Effector memory CD4-positive, alpha-beta T cell (primary cell): ENCODE measurements around the gene TBC1D25.
"Not testable (repeated sequence)": the region's sequence is repeated elsewhere in the genome, so short reads cannot be mapped to it uniquely, and the experiment has no call there.

Source experiments
- DNase-seq, 3 donors: peaks; one replicate each; pipeline ENCODE4 v3.0.0-alpha.2; 2020
- H3K27ac ChIP-seq: 2 replicates; pipeline ENCODE4 v1.7.0; 2013; ENCODE audit warnings: mild to moderate bottlenecking, low read length, moderate library complexity; ENCODE audit not compliant: insufficient read depth, poor library complexity, severe bottlenecking
- H3K27me3 ChIP-seq: replicated peaks from 2 replicates; pipeline ENCODE4 v1.7.0; 2013; ENCODE audit warnings: mild to moderate bottlenecking, low read length; ENCODE audit not compliant: insufficient read depth, control insufficient read depth, poor library complexity, severe bottlenecking
- H3K36me3 ChIP-seq: 2 replicates; pipeline ENCODE4 v1.7.0; 2013; ENCODE audit warnings: mild to moderate bottlenecking, low read length, moderate library complexity; ENCODE audit not compliant: control insufficient read depth, insufficient read depth
- H3K4me1 ChIP-seq: 2 replicates; pipeline ENCODE4 v1.7.0; 2013; ENCODE audit warnings: low read length, mild to moderate bottlenecking; ENCODE audit not compliant: control insufficient read depth, insufficient read depth, poor library complexity, severe bottlenecking
- H3K4me3 ChIP-seq: 2 replicates; pipeline ENCODE4 v1.7.0; 2013; ENCODE audit warnings: low read length, low read depth, mild to moderate bottlenecking; ENCODE audit not compliant: insufficient read depth, poor library complexity, severe bottlenecking
- H3K9me3 ChIP-seq: 2 replicates; pipeline ENCODE4 v1.7.0; 2013; ENCODE audit warnings: mild to moderate bottlenecking, low read length, moderate library complexity; ENCODE audit not compliant: control insufficient read depth

Gene TBC1D25

DNA sequence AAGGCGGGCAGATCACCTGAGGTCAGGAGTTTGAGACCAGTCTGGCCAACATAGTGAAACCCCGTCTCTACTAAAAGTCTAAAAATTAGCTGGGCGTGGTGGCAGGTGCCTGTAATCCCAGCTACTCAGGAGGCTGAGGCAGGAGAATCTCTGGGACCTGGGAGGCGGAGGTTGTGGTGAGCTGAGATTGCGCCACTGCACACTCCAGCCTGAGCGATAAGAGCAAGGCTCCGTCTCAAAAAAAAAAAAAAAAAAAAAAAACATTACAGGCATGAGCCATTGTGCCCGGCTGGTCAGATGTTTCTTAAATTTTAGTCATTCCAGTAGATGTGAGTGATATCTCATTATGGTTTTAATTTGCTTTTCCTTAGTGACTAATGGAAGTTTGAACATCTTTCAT lies 13.7 kb upstream of the TBC1D25 start:
- not testable (repeated sequence) for H3K27ac ChIP-seq, H3K4me1 ChIP-seq, DNase-seq, H3K4me3 ChIP-seq, H3K9me3 ChIP-seq, H3K27me3 ChIP-seq
- peaks cover 18% of the 10 kb centered on the region for H3K36me3 ChIP-seq

GRCh38 chrX:48530736-48531135 lies 8.8 kb upstream of the TBC1D25 start:
- Histone ChIP-seq H3K27ac (no peak overlapping the region), H3K4me3 (no peak overlapping the region), H3K36me3 (peaks cover 18% of the 10 kb centered on the region), H3K9me3 (no peaks in the 10 kb centered on the region), H3K27me3 (no peaks in the 10 kb centered on the region), H3K4me1 (peaks cover 5% of the 10 kb centered on the region)
- no peak for DNase-seq

DNA sequence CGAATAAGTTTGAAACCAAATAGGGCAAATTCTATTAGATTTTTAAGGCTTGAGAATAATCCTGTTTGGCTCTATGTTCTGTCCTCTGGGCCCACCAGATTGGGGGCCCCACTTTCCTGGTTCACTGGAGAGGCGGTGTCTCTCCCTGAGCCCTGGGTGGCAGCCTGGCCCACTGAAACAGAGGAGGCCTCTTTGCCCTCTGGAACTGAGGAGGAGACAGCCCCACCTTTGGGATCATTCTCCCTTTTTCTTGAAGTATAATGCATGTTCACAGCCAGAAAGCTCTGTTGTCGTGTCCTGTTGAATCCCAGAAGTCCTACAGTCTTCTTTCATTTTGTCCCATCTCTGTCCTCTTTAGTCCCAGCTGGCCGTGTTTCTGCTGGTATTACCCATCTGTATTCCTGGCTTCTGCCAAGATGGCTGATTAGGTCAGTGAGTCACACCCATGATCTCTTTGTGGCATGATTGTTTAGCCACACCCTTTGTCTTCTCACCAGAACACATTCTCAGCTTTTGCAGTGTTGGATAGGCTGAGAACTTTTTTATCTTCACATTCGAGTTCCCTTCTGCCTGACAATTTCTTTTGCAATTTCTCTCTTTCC lies 8.1 kb upstream of the TBC1D25 start:
- no peaks in the 10 kb centered on the region for H3K27me3 ChIP-seq
- H3K9me3 ChIP-seq, result no peaks in the 10 kb centered on the region
- H3K4me1 ChIP-seq, result peaks cover 5% of the 10 kb centered on the region
- no peak overlapping the region for H3K27ac ChIP-seq
- H3K36me3 ChIP-seq, result peaks cover 17% of the 10 kb centered on the region
- H3K4me3 ChIP-seq, result no peak overlapping the region
- DNase-seq, result no peak

- no peak overlapping the region for H3K4me3 ChIP-seq
- no peaks in the 10 kb centered on the region for H3K27me3 ChIP-seq
- H3K27ac ChIP-seq, result no peak overlapping the region
- H3K9me3 ChIP-seq, result no peaks in the 10 kb centered on the region
- peaks cover 10% of the 10 kb centered on the region for H3K36me3 ChIP-seq
- DNase-seq, result no peak
- H3K4me1 ChIP-seq, result peaks cover 5% of the 10 kb centered on the region
Measured at GRCh38 chrX:48532161-48532560, 7.4 kb upstream of the TBC1D25 start.

DNA sequence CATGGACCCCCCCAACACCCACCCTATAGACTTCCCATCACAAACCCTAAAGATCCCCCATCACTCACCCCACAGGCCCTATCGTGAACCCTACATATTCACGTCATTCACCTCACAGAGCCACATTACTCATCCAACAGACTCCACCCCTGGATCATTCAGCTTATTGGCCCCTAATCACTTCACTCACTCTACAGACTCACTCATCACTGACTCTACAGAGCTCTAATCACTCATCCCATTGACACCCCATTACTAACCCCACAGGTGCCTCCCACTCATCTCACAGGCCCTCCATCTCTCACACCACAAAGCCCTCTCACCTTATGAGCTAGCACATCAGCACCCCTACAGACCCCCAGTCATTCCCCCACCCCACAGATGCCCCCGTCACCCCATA lies 6.3 kb upstream of the TBC1D25 start:
- H3K4me3 ChIP-seq, result no peak overlapping the region
- H3K27me3 ChIP-seq, result no peaks in the 10 kb centered on the region
- H3K36me3 ChIP-seq, result peaks cover 9% of the 10 kb centered on the region
- H3K27ac ChIP-seq, result no peak overlapping the region
- H3K9me3 ChIP-seq, result no peaks in the 10 kb centered on the region
- peaks cover 5% of the 10 kb centered on the region for H3K4me1 ChIP-seq
- DNase-seq, result no peak

GRCh38 chrX:48538641-48539344 lies 721 bp upstream of the TBC1D25 start:
- H3K27me3 ChIP-seq, result no peaks in the 10 kb centered on the region
- no peaks in the 10 kb centered on the region for H3K36me3 ChIP-seq
- no peak overlapping the region for H3K4me3 ChIP-seq
- peak overlapping the region; percentile 91 for H3K27ac ChIP-seq
- peaks cover 11% of the 10 kb centered on the region for H3K4me1 ChIP-seq
- DNase-seq, result no peak
- H3K9me3 ChIP-seq, result no peaks in the 10 kb centered on the region

DNA sequence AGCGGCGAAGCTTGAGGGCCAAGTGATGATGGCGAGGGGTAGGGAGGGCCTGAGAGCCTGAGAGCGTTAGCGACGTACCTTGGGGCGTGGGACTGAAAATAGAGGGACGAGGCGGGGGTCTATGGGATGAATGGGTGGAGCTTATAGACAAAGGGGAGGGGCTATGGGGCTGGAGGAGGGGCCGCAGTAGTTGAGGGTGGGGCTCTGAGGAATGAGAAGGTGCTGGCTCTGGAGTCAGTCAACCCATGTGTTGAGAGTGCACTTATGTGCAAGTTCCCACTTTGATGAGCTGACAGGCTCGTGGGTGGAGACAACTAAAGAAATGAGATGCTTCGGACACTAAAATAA lies 488 bp downstream of the TBC1D25 start:
- DNase-seq, result peak; percentile 41 to 47 (median 44)
- no peaks in the 10 kb centered on the region for H3K9me3 ChIP-seq
- H3K36me3 ChIP-seq, result no peaks in the 10 kb centered on the region
- peak overlapping the region; percentile 91 for H3K27ac ChIP-seq
- H3K4me1 ChIP-seq, result peaks cover 11% of the 10 kb centered on the region
- peak overlapping the region; percentile 61 for H3K4me3 ChIP-seq
- H3K27me3 ChIP-seq, result no peaks in the 10 kb centered on the region

- Histone ChIP-seq H3K9me3 (no peaks in the 10 kb centered on the region), H3K27ac (peak overlapping the region; percentile 91), H3K4me1 (peaks cover 11% of the 10 kb centered on the region), H3K27me3 (no peaks in the 10 kb centered on the region), H3K36me3 (no peaks in the 10 kb centered on the region), H3K4me3 (peak overlapping the region; percentile 61)
- no peak for DNase-seq
Measured at GRCh38 chrX:48540480-48540879, 966 bp downstream of the TBC1D25 start.

- Histone ChIP-seq H3K36me3 (no peaks in the 10 kb centered on the region), H3K4me3 (no peak overlapping the region), H3K9me3 (no peaks in the 10 kb centered on the region), H3K27ac (no peak overlapping the region), H3K27me3 (no peaks in the 10 kb centered on the region), H3K4me1 (peaks cover 11% of the 10 kb centered on the region)
- no peak for DNase-seq
Measured at GRCh38 chrX:48541140-48541814, 1.8 kb downstream of the TBC1D25 start.

DNA sequence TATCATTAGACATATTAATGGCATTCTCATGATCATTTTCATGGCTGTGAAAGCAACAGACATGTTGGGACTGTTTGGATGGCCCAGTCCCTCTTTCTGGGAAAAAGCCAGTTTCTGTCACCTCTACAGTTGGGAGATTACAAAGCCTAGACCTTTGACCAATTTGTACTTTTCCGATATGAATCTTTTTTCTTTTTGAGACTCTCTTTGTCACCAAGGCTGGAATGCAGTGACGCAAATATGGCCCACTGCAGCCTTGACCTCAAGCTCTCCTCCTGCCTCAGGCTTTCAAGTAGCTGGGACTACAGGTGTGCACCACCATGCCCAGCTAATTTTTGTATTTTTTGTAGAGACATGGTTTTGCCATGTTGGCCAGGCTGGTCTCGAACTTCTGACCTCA lies 9.4 kb downstream of the TBC1D25 start:
- H3K4me1 ChIP-seq, result no peaks in the 10 kb centered on the region
- no peak overlapping the region for H3K4me3 ChIP-seq
- DNase-seq, result no peak
- H3K27me3 ChIP-seq, result no peaks in the 10 kb centered on the region
- H3K27ac ChIP-seq, result no peak overlapping the region
- no peaks in the 10 kb centered on the region for H3K9me3 ChIP-seq
- peaks cover 5% of the 10 kb centered on the region for H3K36me3 ChIP-seq
